GM18526 (cell line): ENCODE measurements around the gene GBF1.

ENCODE experiments used
- POLR2A ChIP-seq: IDR thresholded peaks from 3 replicates; pipeline ENCODE4 v1.6.1; 2011; ENCODE audit not compliant: insufficient read length; ENCODE audit errors: extremely low read depth

Gene GBF1

GRCh38 chr10:102280397-102281101, 35.2 kb downstream of the GBF1 start:
- TF ChIP-seq POLR2A, result no peak

DNA sequence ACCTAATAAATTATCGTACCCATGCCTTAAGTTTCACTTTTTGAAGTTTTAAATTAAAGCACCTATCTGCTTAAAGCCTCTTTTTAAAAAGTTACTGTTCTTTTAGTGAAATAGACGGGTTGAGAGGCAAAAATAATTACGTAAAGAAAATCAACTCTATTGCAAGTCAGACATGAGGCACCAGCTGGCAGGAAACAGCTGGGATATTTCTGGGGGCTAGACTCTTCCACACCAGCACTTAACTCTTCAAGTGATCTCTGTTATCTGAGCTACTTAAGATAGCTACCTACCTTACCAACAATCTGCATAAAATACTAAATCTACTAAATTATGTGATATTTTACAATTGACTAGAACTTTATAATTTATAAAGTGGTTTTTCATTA, 35.8 kb downstream of the GBF1 start:
- no peak for TF ChIP-seq POLR2A

- TF ChIP-seq POLR2A, result no peak
Observed at GRCh38 chr10:102283488-102283887, 38.2 kb downstream of the GBF1 start.

DNA sequence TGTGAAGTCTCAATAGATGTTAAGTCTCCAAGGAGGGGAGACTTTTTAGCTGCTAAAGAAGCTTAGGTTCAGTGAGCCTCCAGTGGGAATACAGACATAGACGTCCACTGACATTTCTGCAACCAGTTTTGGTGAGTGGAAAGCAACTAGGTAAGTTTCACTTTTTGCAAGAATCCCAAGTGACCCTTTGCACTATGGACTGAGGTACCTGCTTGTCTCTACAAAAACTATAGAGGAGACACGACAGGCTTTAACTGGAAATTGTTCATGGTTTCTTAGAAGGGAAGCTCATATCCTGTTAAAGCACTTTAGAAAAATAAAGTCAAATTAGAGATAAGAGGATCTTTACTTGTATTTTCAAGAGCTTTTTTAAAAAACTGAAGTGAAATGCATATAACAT, 38.6 kb downstream of the GBF1 start:
- no peak for TF ChIP-seq POLR2A

GRCh38 chr10:102284531-102284930, 39.2 kb downstream of the GBF1 start:
- TF ChIP-seq POLR2A, result no peak

GRCh38 chr10:102285133-102285532, 39.8 kb downstream of the GBF1 start:
- no peak for TF ChIP-seq POLR2A

- TF ChIP-seq POLR2A, result no peak
Observed at GRCh38 chr10:102286216-102286615, 40.9 kb downstream of the GBF1 start.

GRCh38 chr10:102287538-102287937, 42.2 kb downstream of the GBF1 start:
- no peak for TF ChIP-seq POLR2A

GRCh38 chr10:102287991-102288390, 42.7 kb downstream of the GBF1 start:
- TF ChIP-seq POLR2A, result no peak

DNA sequence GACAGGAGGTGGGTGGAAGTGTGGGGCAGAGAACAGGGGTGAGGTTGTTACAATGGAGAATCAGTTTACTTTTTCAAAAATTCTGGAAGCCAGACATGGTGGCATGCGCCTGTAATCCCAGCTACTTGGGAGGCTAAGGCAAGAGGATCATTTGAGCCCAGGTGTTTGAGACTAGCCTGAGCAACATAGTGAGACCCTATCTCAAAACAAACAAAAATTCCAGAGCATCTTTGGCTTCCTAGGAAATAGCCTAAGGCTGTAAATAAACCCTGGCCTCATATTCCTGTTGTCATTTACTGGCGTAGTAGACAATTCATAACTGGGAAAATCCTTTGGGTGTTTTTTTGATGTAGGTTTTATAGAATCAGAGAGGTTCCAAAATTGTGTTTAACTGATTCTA, 44.0 kb downstream of the GBF1 start:
- no peak for TF ChIP-seq POLR2A

DNA sequence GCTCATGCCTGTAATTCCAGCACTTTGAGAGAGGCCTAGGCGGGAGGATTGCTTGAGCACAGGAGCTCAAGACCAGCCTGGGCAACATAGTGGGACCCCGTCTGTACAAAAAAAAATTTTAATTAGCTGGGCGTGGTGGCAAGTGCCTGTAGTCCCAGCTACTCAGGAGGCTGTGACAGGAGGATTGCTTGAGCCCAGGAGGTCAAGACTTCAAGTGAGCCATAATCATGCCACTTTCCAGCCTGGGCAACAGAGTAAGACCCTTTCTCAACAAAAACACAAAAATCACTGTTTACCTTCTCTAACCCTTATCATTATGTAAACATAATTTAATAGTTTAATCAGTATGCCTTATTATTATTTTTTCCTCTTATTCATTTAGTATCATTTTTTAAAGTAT, 44.5 kb downstream of the GBF1 start:
- TF ChIP-seq POLR2A, result no peak

DNA sequence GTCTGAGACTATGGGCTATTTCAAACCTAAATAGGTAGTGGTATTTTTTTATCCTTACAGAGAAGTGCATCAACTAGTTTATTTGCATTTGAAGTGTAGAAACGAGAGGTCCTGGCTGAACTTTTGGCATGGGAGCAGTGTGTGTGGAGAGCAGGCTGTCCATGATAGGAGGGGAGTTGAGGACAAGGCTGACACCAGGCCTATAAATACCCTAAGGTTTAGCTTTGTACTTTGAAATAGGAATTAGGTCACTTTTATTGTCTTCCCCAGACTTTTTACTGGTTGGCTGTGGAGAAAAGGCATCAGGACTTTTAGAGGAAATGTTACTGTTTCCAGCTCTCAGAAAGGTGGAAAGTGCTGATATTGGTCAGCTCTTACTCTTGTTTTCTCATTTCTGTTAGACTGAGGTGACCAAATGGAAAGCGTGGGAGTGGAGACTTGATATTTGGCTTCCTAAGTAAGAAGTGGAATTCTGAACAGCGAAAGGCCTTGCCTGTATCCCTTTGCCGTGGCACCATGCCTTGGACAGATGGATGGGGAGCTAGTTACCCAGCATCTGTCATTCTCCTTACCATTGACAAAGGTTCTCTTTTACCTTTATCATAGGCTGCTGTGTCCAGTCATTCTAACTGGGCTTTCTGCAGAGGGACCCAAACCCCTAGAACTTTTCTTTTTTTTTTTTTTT, 46.0 kb downstream of the GBF1 start:
- no peak for TF ChIP-seq POLR2A

- TF ChIP-seq POLR2A, result no peak
Observed at GRCh38 chr10:102297101-102297500, 51.8 kb downstream of the GBF1 start.

DNA sequence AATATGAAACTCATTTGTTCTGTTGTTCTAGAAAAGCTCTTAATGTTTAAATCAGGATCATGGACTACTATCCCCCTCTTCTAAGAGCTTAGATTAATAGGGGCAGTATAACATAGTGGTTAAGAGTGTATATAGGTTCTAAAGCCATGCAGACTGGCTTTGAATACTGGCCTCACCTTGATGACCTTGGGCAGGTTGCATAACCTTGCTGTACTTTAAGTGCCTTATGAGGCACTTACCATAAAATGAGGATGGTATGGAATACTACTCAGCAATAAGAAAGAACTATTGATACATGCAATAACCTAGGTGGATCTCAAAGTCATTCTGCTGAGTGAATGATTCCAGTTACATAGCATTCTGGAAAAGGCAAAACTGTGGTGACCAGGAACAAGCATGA, 53.6 kb downstream of the GBF1 start:
- no peak for TF ChIP-seq POLR2A

- no peak for TF ChIP-seq POLR2A
Observed at GRCh38 chr10:102299873-102300272, 54.5 kb downstream of the GBF1 start.

- TF ChIP-seq POLR2A, result no peak
Observed at GRCh38 chr10:102300278-102300843, 55.0 kb downstream of the GBF1 start.
